H1 (cell line): ENCODE results near the gene LONRF2. TPM values are rescaled to one million over a fixed set of nuclear protein-coding genes. Genes with fewer than 3 reads are reported as not detected.

ENCODE experiments used
- CTCF ChIA-PET: fragments of 300-600 bp; sonication (Branson Sonifier 250); formaldehyde crosslinking; loops from one replicate; lab custom pipeline; 2021; ENCODE audit not compliant: partially characterized antibody; lab: Charles Lee
- POLR2A ChIA-PET: fragments of 300-600 bp; sonication (Branson Sonifier 250); formaldehyde crosslinking; loops from one replicate; lab custom pipeline; 2021; ENCODE audit warnings: inconsistent platforms; ENCODE audit not compliant: partially characterized antibody; lab: Charles Lee
- DNase-seq, 2 experiments: peaks; one replicate each; pipeline versions ENCODE4 v3.0.0 to v3.0.0-alpha.2; 2010 to 2022; ENCODE audit warnings: low spot score in 2 of 2, low read depth in 1 of 2, mixed read lengths in 1 of 2
- FAIRE-seq: peaks from 2 replicates; lab custom pipeline; 2011; peaks lifted over from hg19 to GRCh38; lab: Jason Lieb, UNC
- H2AFZ ChIP-seq: 2 replicates; pipeline ENCODE4 v1.8.1; 2012; ENCODE audit warnings: low read length, inconsistent platforms
- H2AK5ac ChIP-seq: 2 replicates; pipeline ENCODE4 v1.6.1; 2013; ENCODE audit warnings: low read depth, low read length
- H2BK120ac ChIP-seq: replicated peaks from 2 replicates; pipeline ENCODE3; 2013; ENCODE audit warnings: low read depth, low read length, inconsistent platforms
- H2BK12ac ChIP-seq: 2 replicates; pipeline ENCODE4 v1.6.1; 2013; ENCODE audit warnings: low read depth, low read length
- H2BK15ac ChIP-seq: 2 replicates; pipeline ENCODE4 v1.6.1; 2013; ENCODE audit warnings: low read length
- H2BK20ac ChIP-seq: 2 replicates; pipeline ENCODE4 v1.6.1; 2013; ENCODE audit warnings: low read length
- H2BK5ac ChIP-seq: 2 replicates; pipeline ENCODE4 v1.6.1; 2013; ENCODE audit warnings: low read depth, low read length
- H3K14ac ChIP-seq: 2 replicates; pipeline ENCODE4 v1.6.1; 2013; ENCODE audit warnings: inconsistent platforms; ENCODE audit not compliant: insufficient read length
- H3K18ac ChIP-seq: 2 replicates; pipeline ENCODE4 v1.6.1; 2013; ENCODE audit warnings: low read length; ENCODE audit errors: extremely low read depth
- H3K23ac ChIP-seq: 2 replicates; pipeline ENCODE4 v1.6.1; 2013; ENCODE audit warnings: inconsistent platforms; ENCODE audit not compliant: insufficient read length
- H3K23me2 ChIP-seq: 2 replicates; pipeline ENCODE4 v1.6.1; 2013; ENCODE audit warnings: low read depth, low read length
- H3K27ac ChIP-seq: 2 replicates; pipeline ENCODE4 v1.6.1; 2011; ENCODE audit warnings: low read depth, low read length, inconsistent platforms
- H3K27me3 ChIP-seq, 4 experiments: replicated peaks in 1 of 4; 1 replicate in 1 of 4; 2 replicates in 3 of 4; pipeline versions ENCODE4 v1.6.1 to v1.8.1; 2011 to 2013; ENCODE audit warnings: low read length in 3 of 4, mild to moderate bottlenecking in 3 of 4, inconsistent platforms in 2 of 4, mixed read lengths in 2 of 4, moderate library complexity in 1 of 4; ENCODE audit not compliant: control insufficient read depth in 3 of 4, insufficient read depth in 3 of 4; ENCODE audit errors: extremely low read depth in 1 of 4
- H3K36me3 ChIP-seq, 4 experiments: 2 replicates each; pipeline versions ENCODE4 v1.6.1 to v1.8.1; 2011 to 2013; ENCODE audit warnings: mild to moderate bottlenecking in 4 of 4, low read length in 3 of 4, moderate library complexity in 2 of 4, control low read depth in 1 of 4, inconsistent platforms in 1 of 4; ENCODE audit not compliant: insufficient read depth in 4 of 4, control insufficient read depth in 2 of 4
- H3K4ac ChIP-seq: replicated peaks from 2 replicates; pipeline ENCODE3; 2013; ENCODE audit warnings: low read length, low read depth, mixed read lengths, inconsistent platforms; ENCODE audit not compliant: insufficient read length
- H3K4me1 ChIP-seq, 4 experiments: replicated peaks in 1 of 4; 1 replicate in 1 of 4; 2 replicates in 3 of 4; pipeline versions ENCODE4 v1.6.1 to v1.8.1; 2011 to 2013; ENCODE audit warnings: low read length in 3 of 4, inconsistent platforms in 2 of 4, mixed read lengths in 1 of 4; ENCODE audit not compliant: insufficient read depth in 4 of 4, control insufficient read depth in 3 of 4
- H3K4me2 ChIP-seq, 2 experiments: 2 replicates each; pipeline versions ENCODE4 v1.6.1 to v1.8.1; 2011 to 2013; ENCODE audit warnings: low read depth in 2 of 2, low read length in 2 of 2, control low read depth in 1 of 2, inconsistent platforms in 1 of 2, mild to moderate bottlenecking in 1 of 2; ENCODE audit not compliant: insufficient read depth in 1 of 2
- H3K4me3 ChIP-seq, 4 experiments: fragments of 200-600, 300-600 bp in 1 of 4; sonication (generic), shearing (Covaris generic), sonication (Bioruptor Twin) in 1 of 4; 2 replicates each; pipeline versions ENCODE4 v1.5.1 to v1.8.1; 2011 to 2016; ENCODE audit warnings: low read length in 4 of 4, low read depth in 3 of 4, control low read depth in 2 of 4, inconsistent platforms in 2 of 4, mild to moderate bottlenecking in 2 of 4, mixed read lengths in 1 of 4, moderate library complexity in 1 of 4; ENCODE audit not compliant: insufficient read depth in 2 of 4; ENCODE audit errors: extremely low read depth in 1 of 4
- H3K56ac ChIP-seq: replicated peaks from 2 replicates; pipeline ENCODE3; 2013; ENCODE audit warnings: low read depth, mild to moderate bottlenecking, mixed read lengths, low read length, inconsistent platforms; ENCODE audit not compliant: insufficient read length
- H3K79me1 ChIP-seq: 2 replicates; pipeline ENCODE4 v1.6.1; 2013; ENCODE audit warnings: low read depth, low read length, control low read depth
- H3K79me2 ChIP-seq, 2 experiments: 2 replicates each; pipeline versions ENCODE4 v1.6.1 to v1.8.1; 2012 to 2013; ENCODE audit warnings: low read length in 2 of 2, mild to moderate bottlenecking in 2 of 2, inconsistent platforms in 1 of 2; ENCODE audit not compliant: insufficient read depth in 2 of 2, control insufficient read depth in 1 of 2
- H3K9ac ChIP-seq, 4 experiments: replicated peaks in 1 of 4; 1 replicate in 1 of 4; 2 replicates in 3 of 4; pipeline versions ENCODE4 v1.6.1 to v1.8.1; 2011 to 2013; ENCODE audit warnings: low read depth in 3 of 4, low read length in 3 of 4, control low read depth in 2 of 4, mild to moderate bottlenecking in 2 of 4, moderate library complexity in 2 of 4, inconsistent platforms in 1 of 4; ENCODE audit errors: extremely low read depth in 1 of 4
- H3K9me3 ChIP-seq, 2 experiments: 2 replicates each; pipeline versions ENCODE4 v1.6.1 to v1.8.1; 2012 to 2013; ENCODE audit warnings: mild to moderate bottlenecking in 2 of 2, moderate library complexity in 2 of 2, control low read depth in 1 of 2, inconsistent platforms in 1 of 2, low read depth in 1 of 2, low read length in 1 of 2, mixed read lengths in 1 of 2; ENCODE audit not compliant: insufficient read depth in 2 of 2
- H4K20me1 ChIP-seq, 2 experiments: replicated peaks in 1 of 2; 2 replicates each; pipeline versions ENCODE3 to v1.8.1; 2011 to 2013; ENCODE audit warnings: inconsistent platforms in 2 of 2, low read length in 2 of 2, mild to moderate bottlenecking in 1 of 2; ENCODE audit not compliant: insufficient read depth in 2 of 2, control insufficient read depth in 1 of 2
- H4K5ac ChIP-seq: 2 replicates; pipeline ENCODE4 v1.6.1; 2013; ENCODE audit warnings: low read length, low read depth, mixed read lengths, inconsistent platforms; ENCODE audit not compliant: insufficient read length
- H4K8ac ChIP-seq: 2 replicates; pipeline ENCODE4 v1.8.0; 2013; ENCODE audit warnings: mild to moderate bottlenecking, moderate library complexity, low read length, inconsistent platforms; ENCODE audit not compliant: insufficient read depth; ENCODE audit errors: extremely low read depth
- H4K91ac ChIP-seq: replicated peaks from 2 replicates; pipeline ENCODE3; 2013; ENCODE audit warnings: low read length, mixed read lengths, inconsistent platforms; ENCODE audit not compliant: insufficient read length
- CHD2 ChIP-seq: IDR thresholded peaks from 2 replicates; pipeline ENCODE4 v1.6.1; 2012; ENCODE audit warnings: low read length, improper control_type of control experiment
- EP300 ChIP-seq, 2 experiments: IDR thresholded peaks; 1 replicate in 1 of 2; 2 replicates in 1 of 2; pipeline ENCODE4 v1.6.1; 2011 to 2012; ENCODE audit warnings: low read depth in 2 of 2, low read length in 2 of 2, mild to moderate bottlenecking in 2 of 2, borderline replicate concordance in 1 of 2, inconsistent platforms in 1 of 2, moderate library complexity in 1 of 2
- GABPA ChIP-seq: IDR thresholded peaks from 2 replicates; pipeline ENCODE4 v1.6.1; 2011; ENCODE audit warnings: mild to moderate bottlenecking, low read length, moderate library complexity, borderline replicate concordance; ENCODE audit not compliant: insufficient read depth
- GTF2F1 ChIP-seq: IDR thresholded peaks from 2 replicates; pipeline ENCODE4 v1.6.1; 2012; ENCODE audit warnings: low read depth, low read length, improper control_type of control experiment, borderline replicate concordance
- POLR2A ChIP-seq, 2 experiments: IDR thresholded peaks; 1 replicate in 1 of 2; 2 replicates in 1 of 2; pipeline ENCODE4 v1.6.1; 2011; ENCODE audit warnings: low read depth in 2 of 2, low read length in 2 of 2, mild to moderate bottlenecking in 2 of 2; ENCODE audit errors: control extremely low read depth in 1 of 2
- POU5F1 ChIP-seq: IDR thresholded peaks from 2 replicates; pipeline ENCODE4 v1.6.1; 2011; ENCODE audit warnings: low read depth, mild to moderate bottlenecking, low read length, moderate library complexity
- RAD21 ChIP-seq, 2 experiments: IDR thresholded peaks in 1 of 2; conservative IDR thresholded peaks in 1 of 2; 2 replicates each; pipeline ENCODE4 v1.6.1; 2011; ENCODE audit warnings: low read depth in 2 of 2, low read length in 2 of 2, improper control_type of control experiment in 1 of 2, inconsistent platforms in 1 of 2, mild to moderate bottlenecking in 1 of 2, moderate library complexity in 1 of 2
- SP2 ChIP-seq: IDR thresholded peaks from 2 replicates; pipeline ENCODE4 v1.6.1; 2012; ENCODE audit warnings: mild to moderate bottlenecking, low read length, inconsistent platforms
- SRF ChIP-seq: IDR thresholded peaks from 2 replicates; pipeline ENCODE4 v1.6.1; 2011; ENCODE audit warnings: mild to moderate bottlenecking, low read depth, low read length, moderate library complexity
- TBP ChIP-seq: IDR thresholded peaks from 2 replicates; pipeline ENCODE4 v1.6.1; 2011; ENCODE audit warnings: low read depth, low read length, improper control_type of control experiment
- TEAD4 ChIP-seq: IDR thresholded peaks from 2 replicates; pipeline ENCODE4 v1.6.1; 2012; ENCODE audit warnings: low read depth, low read length, inconsistent platforms, mixed read lengths
- ZNF274 ChIP-seq: IDR thresholded peaks from 2 replicates; pipeline ENCODE4 v1.7.0; 2012; ENCODE audit warnings: low read length, borderline replicate concordance; ENCODE audit errors: extremely low read depth
- WGBS, 2 experiments: shearing (Covaris generic) in 1 of 2; methylation state at CpG; one replicate each; pipeline versions ENCODE4 v1.1.6 to v1.1.7; 2013 to 2015; ENCODE audit warnings: low lambda C conversion rate in 2 of 2, mixed read lengths in 2 of 2, inconsistent platforms in 1 of 2, low coverage in 1 of 2, missing lambda C conversion rate in 1 of 2; ENCODE audit not compliant: insufficient replicate concordance in 2 of 2, insufficient coverage in 1 of 2, insufficient read length in 1 of 2; ENCODE audit errors: extremely low coverage in 1 of 2, missing lambda C conversion rate in 1 of 2; 5-methylcytosine and 5-hydroxymethylcytosine counted together
- polyA plus RNA-seq, 7 experiments: library from polyadenylated mRNA; depleted of rRNA in 3 of 7; stranded (reverse) in 5 of 7; unstranded in 2 of 7; fragments of >200 nt in 5 of 7; fragments of 200-250 nt in 2 of 7; gene quantifications; 1 replicate in 5 of 7; 2 replicates in 1 of 7; 4 replicates in 1 of 7; pipeline versions ENCODE4 v1.2.1 to v1.2.3, GENCODE V29; 2011 to 2013; ENCODE audit warnings: missing spikeins in 2 of 7, mixed read lengths in 2 of 7
- total RNA-seq: library from RNA; stranded (reverse); fragmentation: NEBNext Ultra II Directional; extraction: Animal tissue kit (Norgen Biotek cat#: 25700); gene quantifications from 2 replicates; pipeline ENCODE4 v1.2.1, GENCODE V29; 2021
- TF ChIP-seq, protein P1 (sequence below): IDR thresholded peaks from 2 replicates; pipeline ENCODE4 v1.6.1; 2011; ENCODE audit warnings: low read length, improper control_type of control experiment

LONRF2 gene
- total and polyA plus RNA-seq, 2 of the 8 experiments (the other 6 are each of a cell fraction or from before 2014, with no cell fraction given) = 0.24 to 0.74 TPM

DNA sequence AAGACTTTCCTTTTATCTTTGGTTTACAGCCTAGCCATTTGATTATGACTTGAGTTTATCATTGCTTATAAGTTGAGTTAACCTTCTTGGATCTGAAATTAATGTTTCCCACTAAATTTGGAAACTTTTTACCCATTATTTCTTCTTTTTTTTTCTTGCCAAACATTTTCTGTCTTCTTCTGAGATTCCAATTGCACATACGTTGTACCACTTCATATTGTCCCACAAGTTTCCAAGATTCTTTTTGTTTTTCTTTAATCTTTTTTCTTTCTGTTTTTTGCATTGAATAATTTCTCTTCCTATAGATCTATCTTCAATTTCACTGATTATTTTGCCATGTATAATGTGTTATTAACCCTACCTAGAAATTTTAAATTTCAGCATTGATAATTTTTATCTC lies 18.6 kb downstream of the LONRF2 start:
- Histone ChIP-seq H3K14ac (no peak overlapping the region), H4K20me1 (peaks cover 0 to 1% of the 10 kb centered on the region in 2 experiments), H3K18ac (no peak overlapping the region), H4K91ac (no peak overlapping the region), H4K5ac (no peak overlapping the region), H3K4me1 (no peaks in the 10 kb centered on the region), H3K4me3 (no peak overlapping the region), H3K36me3 (no peaks in the 10 kb centered on the region), H2BK120ac (no peak overlapping the region), H3K4me2 (no peak overlapping the region), H2BK15ac (no peak overlapping the region), H3K79me2 (no peaks in the 10 kb centered on the region), H3K9ac (no peak overlapping the region), H3K9me3 (peaks cover 0 to 3% of the 10 kb centered on the region in 2 experiments; a peak in 2 of 4 replicates), H2BK20ac (no peak overlapping the region), H3K4ac (no peak overlapping the region), H4K8ac (no peak overlapping the region), H3K23ac (no peak overlapping the region), H2AK5ac (no peak overlapping the region), H2BK12ac (no peak overlapping the region), H3K56ac (no peak overlapping the region), H2BK5ac (no peak overlapping the region), H2AFZ (no peak overlapping the region), H3K27me3 (no peaks in the 10 kb centered on the region), H3K79me1 (no peaks in the 10 kb centered on the region), H3K23me2 (no peaks in the 10 kb centered on the region; the same call in 1 of the 2 replicates), H3K27ac (no peak overlapping the region)
- no peak for DNase-seq
- POLR2A ChIA-PET = no interaction called here
- no peak for FAIRE-seq
- 100% methylated on average over 1 of the region's 1 CpG; no CpG with 5 or more reads in 1 of the 2 experiments for WGBS, 2 experiments
- CTCF ChIA-PET = no interaction called here
- TF ChIP-seq GTF2F1 = no peak
- no peak for TF ChIP-seq ZNF274
- TF ChIP-seq EP300 (IDR thresholded peaks at IDR 0.05; ENCODE audit: borderline replicate concordance in 1 of 2, low read depth in 2 of 2, low read length in 2 of 2) = no peak
- no peak for TF ChIP-seq SRF
- TF ChIP-seq, protein P1, sequence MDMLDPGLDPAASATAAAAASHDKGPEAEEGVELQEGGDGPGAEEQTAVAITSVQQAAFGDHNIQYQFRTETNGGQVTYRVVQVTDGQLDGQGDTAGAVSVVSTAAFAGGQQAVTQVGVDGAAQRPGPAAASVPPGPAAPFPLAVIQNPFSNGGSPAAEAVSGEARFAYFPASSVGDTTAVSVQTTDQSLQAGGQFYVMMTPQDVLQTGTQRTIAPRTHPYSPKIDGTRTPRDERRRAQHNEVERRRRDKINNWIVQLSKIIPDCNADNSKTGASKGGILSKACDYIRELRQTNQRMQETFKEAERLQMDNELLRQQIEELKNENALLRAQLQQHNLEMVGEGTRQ = no peak
- no peak for TF ChIP-seq POLR2A (IDR thresholded peaks at IDR 0.05; ENCODE audit: control extremely low read depth in 1 of 2, low read depth in 2 of 2, low read length in 2 of 2)
- TF ChIP-seq TEAD4 = no peak
- no peak for TF ChIP-seq RAD21 (IDR thresholded peaks at IDR 0.05 in 1 of 2, conservative IDR thresholded peaks at IDR 0.05 in 1 of 2; ENCODE audit: low read depth in 2 of 2, low read length in 2 of 2)
- TF ChIP-seq POU5F1 = no peak
- TF ChIP-seq SP2 = no peak
- TF ChIP-seq CHD2 = no peak
- no peak for TF ChIP-seq GABPA
- TF ChIP-seq TBP = no peak
